GM19328 (cell line): ENCODE results near the gene SAMD11.

Experiments used
- ATAC-seq: cut with Tn5 transposase; IDR thresholded peaks from one replicate; pipeline ENCODE4 v1.9.1; 2021; ENCODE audit warnings: mild to moderate bottlenecking, moderate library complexity; ENCODE audit not compliant: unreplicated experiment

SAMD11 gene

DNA sequence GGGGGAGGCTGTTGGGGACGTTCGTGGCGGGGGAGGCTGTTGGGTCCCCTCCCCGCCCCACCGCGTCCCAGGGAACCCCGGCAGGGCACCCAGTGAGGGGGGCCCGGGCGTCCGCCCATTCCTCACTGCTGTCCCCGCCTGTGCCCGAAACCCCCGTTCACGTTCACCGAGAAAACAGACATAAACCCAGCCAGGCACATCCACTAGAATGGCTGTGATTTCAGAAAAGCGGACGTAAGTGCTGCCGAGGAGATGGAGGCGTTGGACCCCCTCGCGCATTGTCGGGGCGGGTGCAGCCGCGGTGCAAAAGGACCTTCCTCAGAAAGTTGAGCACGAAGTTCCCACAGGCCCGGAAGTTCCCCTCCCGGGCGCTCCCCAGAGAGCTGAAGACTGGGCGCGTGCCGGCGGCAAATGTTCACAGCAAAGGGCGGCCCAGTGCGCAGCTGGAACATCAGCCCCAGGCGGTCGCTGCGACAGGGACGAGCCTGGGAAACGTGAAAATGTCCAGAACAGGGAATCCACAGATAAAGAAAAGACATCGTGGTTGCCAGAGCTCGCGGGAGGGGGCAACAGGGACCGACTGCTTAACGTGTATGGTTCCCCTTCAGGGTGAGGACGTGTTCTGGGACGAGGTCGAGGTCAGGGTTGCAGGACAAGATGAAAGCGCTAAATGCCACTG, 18.5 kb upstream of the SAMD11 start:
- ATAC-seq: no peak

DNA sequence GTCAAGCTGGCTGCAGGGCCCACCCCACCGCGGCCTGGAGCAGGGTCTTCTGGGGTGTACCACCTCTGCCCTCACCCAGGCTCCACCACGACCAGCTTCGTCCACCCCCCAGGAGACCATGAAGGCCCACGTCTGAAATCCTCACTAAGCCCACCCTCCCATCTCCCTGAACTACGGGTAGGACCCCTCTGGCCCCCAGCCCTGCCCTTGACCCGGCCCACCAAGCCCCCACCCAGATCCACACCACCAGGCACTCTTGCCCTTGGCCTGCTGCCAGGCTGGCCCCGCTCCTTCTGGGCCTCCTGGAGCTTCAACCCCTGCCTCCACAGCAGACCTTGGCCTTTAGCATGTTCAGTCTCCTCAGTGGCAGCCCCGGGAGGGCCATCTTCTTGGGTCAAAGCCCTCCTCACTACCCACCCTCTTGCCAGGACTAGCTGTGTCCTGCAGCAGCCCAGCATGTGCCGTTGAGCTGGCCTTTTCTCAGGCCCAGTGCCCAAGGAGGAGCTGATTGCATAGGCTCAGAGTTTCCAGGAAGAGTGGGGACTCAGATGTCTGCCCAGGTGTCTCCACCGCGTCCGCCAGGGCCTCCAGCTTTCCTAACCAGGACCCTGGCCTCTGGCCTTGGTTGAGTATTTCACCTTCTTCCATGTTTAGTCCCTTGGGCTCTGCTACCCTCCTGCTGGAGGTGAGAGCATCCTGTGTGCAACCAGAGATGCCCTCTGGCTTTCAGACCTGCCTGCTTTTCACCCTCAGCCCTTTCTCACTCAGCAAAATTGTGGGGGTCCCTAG, 17.7 kb upstream of the SAMD11 start:
- ATAC-seq: no peak

DNA sequence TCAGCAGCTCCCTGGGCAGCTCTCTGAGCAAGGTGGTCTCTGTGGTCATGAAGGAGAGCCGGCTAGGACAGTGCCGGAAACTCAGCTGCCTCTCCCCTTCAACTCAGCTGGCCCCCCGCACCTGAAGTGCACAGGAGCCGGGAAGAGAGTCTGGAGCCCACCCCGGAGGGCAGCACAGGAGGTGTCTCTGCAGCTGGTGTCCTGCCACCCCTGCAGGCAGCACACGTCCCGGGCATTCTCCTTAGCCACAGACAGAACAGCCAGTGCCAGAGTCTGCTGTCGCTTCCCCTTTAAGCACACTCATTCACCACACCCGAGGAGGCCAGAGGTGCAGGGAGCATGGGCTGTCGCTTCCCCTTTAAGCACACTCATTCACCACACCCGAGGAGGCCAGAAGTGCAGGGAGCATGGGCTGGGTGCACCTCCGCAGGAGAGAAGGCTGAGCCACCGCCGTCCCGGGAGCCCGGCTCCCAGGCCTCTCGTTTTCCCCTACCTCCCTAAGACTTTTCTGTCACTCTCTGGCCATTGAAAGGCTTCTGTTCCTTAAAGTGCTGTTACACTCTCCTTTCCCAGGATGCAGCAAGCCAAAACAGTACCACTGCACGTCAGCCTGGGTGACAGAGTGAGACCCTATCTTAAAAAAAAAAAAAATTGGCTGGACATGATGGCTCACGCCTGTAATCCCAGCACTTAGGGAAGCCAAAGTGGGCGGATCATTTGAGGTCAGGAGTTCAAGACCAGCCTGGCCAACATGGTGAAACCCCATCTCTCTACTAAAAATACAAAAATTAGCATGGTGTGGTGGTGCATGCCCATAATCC, 16.9 kb upstream of the SAMD11 start:
- ATAC-seq: no peak

DNA sequence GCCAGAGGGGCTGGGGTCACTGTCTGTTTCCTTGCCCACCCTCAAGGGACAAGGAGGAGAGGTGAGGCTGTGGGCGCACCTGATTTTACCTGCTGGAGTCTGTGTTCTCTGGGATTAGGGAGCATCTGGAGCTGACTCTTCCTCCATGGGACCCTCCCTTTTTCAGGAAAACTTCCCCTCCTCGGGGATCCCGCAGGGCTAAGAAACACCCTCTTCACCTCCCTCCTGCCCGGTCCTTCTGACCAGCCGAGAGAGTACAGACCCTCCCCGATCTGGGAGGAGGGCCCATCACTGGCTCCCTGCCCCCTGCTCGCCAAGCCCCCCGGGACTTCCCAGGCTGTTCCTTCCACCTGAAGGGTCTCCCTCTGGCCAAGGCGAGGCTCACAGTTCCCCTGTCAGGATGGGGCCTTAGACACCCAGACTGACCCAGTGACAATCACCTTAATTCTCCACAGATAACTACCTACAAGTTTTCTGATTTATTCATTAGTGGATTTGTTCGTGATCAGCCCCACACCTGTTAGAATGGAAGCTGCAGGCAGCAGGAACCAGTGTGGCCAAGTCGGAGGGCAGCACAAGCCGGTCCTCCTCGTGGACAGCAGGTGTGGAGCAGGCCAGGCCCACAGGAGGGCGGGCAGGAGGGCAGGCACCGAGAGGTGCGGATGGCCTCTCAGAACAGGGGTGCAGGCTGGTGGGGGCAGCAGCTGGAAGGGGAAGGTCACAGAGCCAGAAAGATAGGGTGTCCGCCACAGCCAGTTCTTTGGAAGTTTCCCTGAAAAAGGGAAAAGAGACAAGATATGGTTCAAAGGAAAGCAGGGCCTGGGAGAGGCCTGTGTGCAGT, 15.9 kb upstream of the SAMD11 start:
- ATAC-seq: no peak

DNA sequence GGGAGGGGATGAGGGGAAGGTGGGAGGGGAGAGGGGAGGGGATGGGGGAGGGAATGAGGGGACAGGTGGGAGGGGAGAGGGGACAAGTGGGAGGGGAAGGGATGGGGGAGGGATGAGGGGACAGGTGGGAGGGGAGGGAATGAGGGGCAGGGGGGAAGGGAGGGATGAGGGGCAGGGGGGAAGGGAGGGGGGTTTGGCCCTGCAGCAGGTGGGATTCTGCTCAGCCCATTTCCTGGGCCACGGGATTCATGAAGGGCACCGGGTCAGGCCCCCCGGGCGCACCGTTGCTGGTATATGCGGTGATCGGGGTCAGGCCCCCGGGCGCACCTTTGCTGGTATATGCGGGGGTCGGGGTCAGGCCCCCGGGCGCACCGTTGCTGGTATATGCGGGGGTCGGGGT, 15.1 kb upstream of the SAMD11 start:
- no peak for ATAC-seq

DNA sequence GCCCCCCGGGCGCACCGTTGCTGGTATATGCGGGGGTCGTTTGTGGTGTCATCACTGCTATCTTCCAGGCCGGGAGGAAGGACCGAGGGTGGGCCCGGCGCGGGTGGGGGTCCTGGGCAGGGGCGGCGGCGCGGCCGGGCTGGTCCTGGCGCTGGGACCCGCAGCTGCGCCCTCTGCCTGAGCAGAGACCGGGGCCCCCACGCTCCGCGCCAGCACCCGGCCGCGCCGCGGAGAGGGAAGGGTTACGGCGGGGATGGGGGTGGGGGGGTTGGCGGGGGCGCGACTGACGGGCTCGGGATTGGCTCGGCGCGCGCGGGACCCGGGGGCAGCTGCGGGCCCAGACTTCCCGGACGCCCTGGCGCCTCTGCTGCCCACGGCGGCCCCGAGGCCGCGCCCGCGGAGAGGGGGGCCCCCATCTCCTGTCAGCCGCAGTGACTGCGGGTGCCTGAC, 13.8 kb upstream of the SAMD11 start:
- ATAC-seq: no peak

DNA sequence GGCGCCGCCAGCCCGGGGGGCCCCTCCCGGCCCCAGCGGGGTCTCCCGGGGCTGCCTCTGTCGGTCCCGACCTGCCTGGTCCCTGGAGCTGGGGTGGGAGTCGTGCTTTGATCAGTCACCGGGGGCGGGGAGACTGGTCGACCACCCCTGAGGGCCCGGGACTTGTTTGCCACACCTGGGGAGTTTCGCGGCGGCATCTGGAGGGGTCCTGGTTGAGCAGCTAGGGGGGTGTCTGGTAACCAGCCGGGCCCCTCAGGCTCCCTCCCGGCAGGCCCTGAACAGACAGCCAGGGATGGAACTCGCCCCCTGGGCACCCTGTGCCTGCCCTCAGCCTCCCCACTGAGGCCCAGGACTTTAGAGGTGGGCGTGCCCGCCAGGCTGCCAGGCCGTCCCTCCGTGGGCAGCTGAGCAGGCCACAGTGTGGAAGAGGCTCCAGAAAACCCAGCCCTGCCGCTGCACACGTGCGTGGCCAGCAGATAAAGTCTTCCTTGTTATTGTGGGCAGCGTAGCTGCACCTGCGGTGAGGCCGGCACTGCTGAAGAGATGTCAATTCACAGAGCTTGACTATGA, 13.3 kb upstream of the SAMD11 start:
- no peak for ATAC-seq

DNA sequence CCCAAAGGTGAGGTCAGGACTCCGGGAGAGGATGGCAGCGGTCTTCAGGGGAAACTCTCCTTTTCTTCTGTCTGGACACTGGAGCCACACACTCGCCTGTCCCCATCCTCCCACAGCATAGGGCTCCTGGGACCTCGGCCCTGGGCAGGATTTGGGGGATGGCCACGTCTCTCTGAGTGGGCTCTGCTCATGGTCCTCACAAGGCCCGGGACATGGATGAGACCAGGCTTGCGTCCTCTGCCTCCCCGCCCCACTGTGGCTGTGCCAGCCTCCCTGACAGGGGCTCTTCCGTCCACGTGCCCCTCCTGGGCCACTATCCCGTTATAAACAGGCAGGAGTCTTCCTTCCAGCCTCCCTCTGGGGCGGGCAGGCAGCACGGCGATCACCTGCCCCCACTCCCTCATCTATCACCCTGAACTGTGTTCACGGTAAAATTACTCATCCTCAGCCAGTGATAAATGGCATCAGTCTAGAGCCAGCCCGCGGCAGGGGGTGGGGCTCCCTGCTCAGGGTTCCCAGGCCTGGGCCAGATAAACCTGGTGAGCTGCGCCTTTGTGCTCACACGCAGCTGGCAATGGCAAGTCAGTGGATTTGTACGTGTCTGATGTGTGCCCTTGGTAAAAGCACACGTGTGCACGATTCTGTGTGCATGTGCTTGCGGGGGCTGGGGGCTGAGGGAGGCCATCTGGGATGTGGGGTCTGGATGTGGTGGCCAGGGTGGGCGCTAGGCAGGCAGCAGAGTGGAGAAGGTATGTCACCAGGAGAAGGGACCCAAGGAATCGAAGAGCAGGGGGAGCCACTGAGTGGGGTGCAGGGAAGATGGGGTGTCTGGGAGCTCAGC, 12.6 kb upstream of the SAMD11 start:
- ATAC-seq: no peak

DNA sequence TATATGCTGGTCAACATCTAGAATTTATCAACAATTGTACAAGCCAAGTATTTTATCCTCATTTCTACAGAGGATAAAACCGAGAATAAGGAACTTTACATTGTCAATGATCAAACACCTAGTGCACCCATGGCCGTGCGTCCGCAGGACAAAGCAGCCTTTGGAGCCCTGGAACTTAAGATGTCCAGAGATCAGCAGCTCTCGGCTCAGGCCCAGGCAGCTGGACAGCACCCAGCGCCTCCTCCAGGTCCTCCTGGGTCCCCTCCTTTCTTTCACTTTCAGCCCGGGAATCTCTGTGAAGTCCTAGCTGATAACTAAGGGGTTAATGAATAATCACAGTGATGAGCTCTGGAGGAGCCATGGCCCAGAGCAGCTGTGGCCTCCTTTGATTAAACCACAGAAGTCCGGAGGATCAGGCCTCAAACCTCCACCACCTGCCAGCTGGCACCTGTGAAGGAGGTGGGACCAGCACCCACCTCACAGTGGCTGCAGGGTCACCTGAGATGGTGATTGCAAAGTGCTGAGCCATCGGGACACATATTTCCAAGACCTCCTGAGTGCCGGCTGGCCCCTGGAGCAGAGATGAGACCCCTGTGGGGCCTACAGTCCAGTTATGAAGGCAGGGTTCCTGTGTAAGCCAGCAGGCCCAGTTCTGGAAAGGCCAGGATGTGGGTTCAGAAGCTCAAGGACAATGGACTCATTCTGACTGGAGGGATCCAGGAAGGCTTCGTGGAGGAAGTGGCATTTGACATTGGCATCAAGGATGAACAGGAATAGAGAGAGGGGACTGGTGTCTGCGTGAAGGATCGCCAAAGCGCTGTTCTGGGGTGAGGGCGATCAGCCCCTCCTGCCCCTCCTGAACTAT, 11.6 kb upstream of the SAMD11 start:
- ATAC-seq: no peak

DNA sequence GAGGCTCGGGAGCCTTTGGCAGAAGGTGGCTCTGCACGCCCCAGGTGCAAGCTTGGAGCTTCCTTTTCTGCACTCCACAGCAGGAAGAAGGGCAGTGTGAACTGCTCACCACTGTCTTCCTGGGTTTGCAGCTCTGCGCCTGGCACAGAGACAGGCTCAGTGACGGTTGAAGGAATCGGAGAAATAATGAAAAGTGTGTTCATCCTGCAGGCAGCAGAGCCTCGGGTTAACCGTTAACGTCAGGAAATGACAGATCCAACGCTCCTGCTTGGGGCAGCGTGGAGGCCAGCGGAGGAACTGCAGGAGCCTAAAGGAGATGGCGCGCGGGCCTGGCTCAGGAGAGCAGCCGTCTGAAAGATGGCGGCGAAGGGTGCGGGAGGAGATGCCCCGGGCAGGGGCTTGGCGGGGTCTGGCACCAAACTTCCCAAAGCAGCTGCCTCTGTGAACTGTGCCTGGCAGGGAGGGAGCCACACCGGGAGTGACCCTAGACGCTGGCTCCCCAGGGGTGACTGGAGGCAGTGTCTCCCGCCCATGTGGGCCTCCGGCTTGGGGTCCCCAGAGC, 10.9 kb upstream of the SAMD11 start:
- no peak for ATAC-seq

DNA sequence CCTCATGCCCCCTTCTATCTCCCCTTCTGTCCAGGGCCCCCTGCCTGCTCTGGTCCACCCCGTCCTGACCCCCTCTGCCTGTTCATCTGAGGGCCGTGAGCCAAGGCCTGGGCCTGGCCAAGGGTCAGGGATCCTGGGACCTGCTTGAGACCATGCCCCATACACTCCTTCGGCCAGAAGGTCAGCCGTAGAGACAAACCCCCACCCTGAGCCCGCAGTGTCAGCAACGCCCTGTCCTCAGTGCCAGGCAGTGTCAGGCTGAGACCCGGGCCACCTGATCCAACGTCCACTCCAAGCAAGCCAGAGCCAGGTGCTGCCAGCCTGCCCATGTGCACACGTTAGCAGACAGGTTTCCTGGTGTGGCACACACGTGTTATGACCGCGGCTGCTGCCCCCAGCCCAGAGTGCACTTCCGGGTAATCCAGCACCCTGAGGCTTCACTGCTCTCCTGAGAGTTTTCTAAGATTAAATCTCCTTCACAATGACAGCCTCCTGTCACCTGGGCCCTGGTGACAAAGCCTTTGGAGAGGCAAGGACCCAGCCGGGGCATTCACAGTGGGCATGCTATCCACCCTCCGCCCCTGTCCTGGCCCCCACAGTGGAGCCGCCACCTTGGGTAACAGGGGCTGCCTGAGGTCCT, 10.1 kb upstream of the SAMD11 start:
- no peak for ATAC-seq

DNA sequence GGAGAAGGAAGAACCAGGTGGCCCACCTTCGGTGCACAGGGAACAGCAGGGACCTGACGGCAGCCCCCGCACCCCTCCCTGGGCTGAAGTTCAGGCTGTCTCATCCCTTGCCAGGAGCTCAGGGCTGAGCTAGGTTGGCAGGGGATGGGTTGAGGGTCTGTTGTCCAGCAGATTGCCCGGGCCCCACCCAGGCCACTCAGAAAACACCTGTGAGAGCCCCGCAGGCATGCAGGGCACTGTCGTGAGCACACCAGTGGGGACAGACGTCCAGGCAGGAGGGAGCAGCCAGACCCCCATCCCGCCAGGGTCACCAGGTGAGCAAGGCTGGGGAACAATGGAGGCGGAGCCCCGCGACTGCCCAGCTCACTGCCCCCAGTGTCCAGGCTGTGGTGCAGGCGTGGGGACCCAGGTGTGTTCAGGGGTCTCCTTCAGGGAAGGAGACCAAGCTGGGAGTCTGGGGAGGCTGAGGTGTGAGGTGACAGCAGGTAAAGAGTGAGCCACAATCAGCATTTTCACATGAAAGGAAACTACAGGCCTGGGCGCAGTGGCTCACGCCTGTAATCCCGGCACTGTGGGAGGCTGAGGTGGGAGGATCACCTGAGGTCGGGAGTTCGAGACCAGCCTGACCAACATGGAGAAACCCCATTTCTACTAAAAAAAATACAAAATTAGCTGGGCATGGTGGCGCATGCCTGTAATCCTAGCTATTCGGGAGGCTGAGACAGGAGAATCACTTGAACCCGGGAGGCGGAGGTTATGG, 9.4 kb upstream of the SAMD11 start:
- no peak for ATAC-seq

DNA sequence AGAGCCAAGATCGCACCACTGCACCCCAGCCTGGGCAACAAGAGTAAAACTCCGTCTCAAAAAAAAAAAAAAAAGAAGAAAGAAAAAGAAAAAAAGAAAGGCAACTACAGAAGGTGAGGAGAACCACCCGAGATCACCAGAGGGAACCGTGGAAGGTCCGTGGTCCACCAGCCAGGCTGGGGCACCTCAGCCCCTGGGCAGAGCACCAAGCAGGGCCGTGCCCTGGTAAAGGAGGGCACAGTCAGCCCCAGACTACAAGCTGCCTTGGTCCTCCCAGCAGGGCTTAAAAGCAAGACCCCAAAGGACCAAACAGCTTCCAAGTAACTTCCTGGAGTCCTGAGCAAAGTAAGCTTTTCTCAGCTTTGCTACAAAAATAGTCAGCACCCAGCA, 8.8 kb upstream of the SAMD11 start:
- ATAC-seq: no peak

DNA sequence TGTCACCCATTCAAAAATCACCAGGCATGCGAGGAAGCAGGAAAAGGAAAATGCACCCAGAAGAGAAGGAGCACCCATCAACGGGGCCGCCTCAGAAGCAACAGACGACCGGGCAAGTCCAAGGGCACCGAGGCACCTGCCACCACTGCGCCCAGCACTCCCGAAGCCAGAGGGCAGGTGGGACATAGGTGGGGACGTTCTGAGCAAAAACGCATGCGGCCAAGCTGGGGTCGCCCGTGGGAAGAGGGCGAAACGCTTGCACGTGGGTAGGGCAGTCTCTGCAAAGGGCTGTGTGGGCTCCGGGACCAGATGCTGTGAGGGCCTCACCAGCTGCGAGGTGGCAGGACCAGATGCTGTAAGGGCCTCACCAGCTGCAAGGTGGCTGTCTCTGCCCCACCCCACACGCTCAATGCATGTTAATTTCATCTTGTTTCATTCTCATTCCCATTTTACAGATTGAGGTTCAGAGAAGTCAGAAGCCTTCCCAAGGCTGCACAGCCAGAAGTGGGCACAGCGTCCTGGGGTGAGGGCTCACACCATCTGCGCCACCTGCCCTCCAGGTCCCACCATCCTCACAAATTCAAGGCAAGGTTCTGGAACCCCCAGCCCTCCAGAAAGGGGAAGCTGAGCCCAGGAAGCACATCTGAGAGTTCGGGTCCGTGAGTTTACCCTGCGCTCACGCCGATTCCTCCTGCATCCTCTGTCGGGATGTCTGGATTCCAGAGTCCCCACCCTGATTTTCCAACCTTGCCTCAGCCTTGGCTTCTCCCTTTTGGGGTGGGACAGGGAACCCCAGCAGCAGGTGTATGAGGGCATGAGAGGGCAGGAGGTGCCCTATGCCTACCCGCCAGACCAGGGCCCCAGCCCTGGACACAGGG, 8.2 kb upstream of the SAMD11 start:
- no peak for ATAC-seq

DNA sequence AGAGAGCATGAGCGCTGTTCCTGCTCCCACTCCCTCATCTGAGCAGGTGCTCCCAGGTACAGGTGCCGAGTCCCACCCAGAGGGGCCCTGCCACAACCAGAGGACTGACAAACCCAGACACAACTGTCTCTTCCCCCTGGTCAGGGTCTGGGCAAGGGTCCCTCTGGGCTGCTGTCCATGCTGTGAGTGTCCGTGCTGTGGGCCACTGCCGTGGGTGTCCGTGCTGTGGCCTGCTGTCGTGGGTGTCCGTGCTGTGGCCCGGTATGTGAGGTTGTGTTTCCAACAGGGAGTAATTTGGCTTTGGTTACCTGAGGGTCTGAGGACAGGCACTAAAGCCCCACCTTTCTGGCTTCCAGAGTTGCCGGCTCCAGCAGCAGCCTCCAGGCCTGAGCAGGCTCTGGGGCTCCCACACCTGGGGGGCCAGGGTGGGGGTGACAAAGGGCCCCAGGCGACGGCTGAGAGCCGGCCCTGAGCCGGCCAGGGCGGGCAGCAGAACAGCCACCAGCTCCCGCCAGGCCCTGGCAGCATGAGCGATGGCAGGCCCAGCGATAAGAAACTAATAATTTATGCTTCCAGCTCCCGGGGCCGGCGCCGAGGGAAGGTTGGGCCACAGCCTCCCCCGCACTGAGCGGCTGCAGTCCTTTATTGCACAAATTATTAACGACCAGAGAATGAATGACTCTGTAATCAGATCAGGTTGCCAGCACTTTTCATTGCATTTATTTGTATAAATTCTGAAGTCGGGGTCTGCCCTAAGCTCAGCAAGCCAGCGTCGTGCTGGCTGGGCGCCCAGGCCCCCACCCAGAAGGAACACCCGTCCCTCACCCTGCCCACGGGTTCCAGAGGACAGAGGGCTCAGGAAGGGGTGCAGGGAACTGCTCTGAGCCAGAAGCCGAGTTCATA, 7.3 kb upstream of the SAMD11 start:
- ATAC-seq: no peak
